GM21381 (cell line): ENCODE measurements around the gene ICA1.

Experiments
- ATAC-seq: cut with Tn5 transposase; IDR thresholded peaks from one replicate; pipeline ENCODE4 v1.9.1; 2021; ENCODE audit warnings: mild to moderate bottlenecking, moderate library complexity; ENCODE audit not compliant: unreplicated experiment

Gene ICA1

GRCh38 chr7:8136051-8136730, 125.8 kb downstream of the ICA1 start:
- no peak for ATAC-seq

GRCh38 chr7:8135417-8135816, 126.5 kb downstream of the ICA1 start:
- ATAC-seq = no peak

GRCh38 chr7:8134089-8134733, 127.8 kb downstream of the ICA1 start:
- ATAC-seq = peak; percentile 72

- peak; percentile 24 for ATAC-seq
These were observed 128.6 kb downstream of the ICA1 start for GRCh38 chr7:8133188-8133848.

GRCh38 chr7:8131694-8132605, 130.0 kb downstream of the ICA1 start:
- ATAC-seq = peak; percentile 49

- ATAC-seq = no peak
These were observed 131.3 kb downstream of the ICA1 start for GRCh38 chr7:8130663-8131062.

GRCh38 chr7:8129318-8129659, 132.7 kb downstream of the ICA1 start:
- no peak for ATAC-seq

- ATAC-seq = no peak
These were observed 133.3 kb downstream of the ICA1 start for GRCh38 chr7:8128449-8129317.

- no peak for ATAC-seq
These were observed 135.3 kb downstream of the ICA1 start for GRCh38 chr7:8126601-8127167.

- ATAC-seq = peak; percentile 73
These were observed 136.1 kb downstream of the ICA1 start for GRCh38 chr7:8125680-8126444.

GRCh38 chr7:8121243-8121642, 140.7 kb downstream of the ICA1 start:
- ATAC-seq = no peak

- no peak for ATAC-seq
These were observed 141.4 kb downstream of the ICA1 start for GRCh38 chr7:8120390-8121058.

- ATAC-seq = no peak
These were observed 142.7 kb downstream of the ICA1 start for GRCh38 chr7:8119262-8119661.

GRCh38 chr7:8117195-8117594, 144.8 kb downstream of the ICA1 start:
- ATAC-seq = no peak

- ATAC-seq = peak; percentile 90
These were observed 146.2 kb downstream of the ICA1 start for GRCh38 chr7:8115547-8116402.

- no peak for ATAC-seq
These were observed 147.8 kb downstream of the ICA1 start for GRCh38 chr7:8114175-8114574.

- ATAC-seq = no peak
These were observed 148.8 kb downstream of the ICA1 start for GRCh38 chr7:8113184-8113583.

GRCh38 chr7:8112685-8113084, 149.3 kb downstream of the ICA1 start:
- ATAC-seq = no peak
